GM19025 (cell line): ENCODE measurements around the gene CACNA1A.
"Not testable (repeated sequence)": the region's sequence is repeated elsewhere in the genome, so short reads cannot be mapped to it uniquely, and the experiment has no call there.

ENCODE experiments used
- ATAC-seq: cut with Tn5 transposase; IDR thresholded peaks from one replicate; pipeline ENCODE4 v1.9.1; 2021; ENCODE audit warnings: mild to moderate bottlenecking, low read depth, moderate library complexity; ENCODE audit not compliant: unreplicated experiment

CACNA1A gene

DNA sequence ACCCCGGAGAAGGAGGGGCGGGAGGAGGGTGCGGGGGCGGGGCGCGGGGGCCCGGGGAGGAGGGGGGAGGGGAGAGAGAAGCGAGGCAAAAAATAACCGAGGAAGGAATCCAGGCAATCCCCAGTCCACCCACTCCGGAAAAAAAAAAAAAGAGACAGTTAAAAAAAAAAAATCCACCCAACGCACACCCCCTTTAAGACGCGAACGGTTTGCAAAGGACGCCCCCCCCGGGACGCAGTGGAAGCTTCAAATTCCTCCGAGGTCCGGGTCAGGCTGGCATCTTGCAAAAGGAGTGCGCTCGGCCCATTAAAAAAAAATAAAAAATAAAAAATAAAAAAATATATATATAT, at the start of gene CACNA1A:
Gene CACNA1A, minus strand, starts transcription at position 9 of the 350 bp plus-strand sequence. CDS start 255 bp downstream, outside the sequence.
- no peak for ATAC-seq

DNA sequence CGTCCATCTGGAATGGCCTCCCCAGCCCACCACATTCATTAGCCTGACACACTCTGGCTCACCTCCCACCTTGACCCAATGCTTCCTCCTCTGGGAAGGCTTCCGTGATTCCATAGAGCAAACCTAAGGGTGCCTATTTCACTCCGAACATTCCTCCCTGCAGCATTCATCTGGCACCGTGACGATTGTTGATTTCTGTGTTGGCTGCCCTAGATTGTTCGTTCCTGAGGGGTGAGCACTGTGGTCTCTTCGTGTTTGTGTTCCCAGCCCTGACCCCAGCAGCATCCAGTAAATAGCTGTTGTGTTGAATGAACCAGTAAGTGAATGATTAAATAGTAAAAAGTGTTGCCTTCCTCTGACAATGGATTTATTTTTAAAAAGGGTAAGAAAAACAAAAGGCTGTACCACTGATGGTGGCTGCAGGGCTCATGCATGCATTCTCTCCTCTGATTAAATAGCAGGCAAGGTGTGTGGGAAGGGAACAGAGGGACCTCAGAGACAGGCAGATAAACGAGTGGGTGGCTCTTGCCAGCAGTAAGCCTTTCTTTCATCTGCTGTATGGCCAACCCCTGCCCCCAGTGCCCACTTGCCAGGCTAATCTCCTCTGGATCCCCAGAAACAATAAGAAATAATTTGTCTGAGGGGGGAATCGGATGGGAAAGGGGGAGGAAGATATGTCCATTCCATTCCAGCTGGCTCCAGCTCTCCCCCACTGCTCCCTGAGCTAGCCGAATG, 48.4 kb upstream of the CACNA1A start:
- ATAC-seq: no peak

DNA sequence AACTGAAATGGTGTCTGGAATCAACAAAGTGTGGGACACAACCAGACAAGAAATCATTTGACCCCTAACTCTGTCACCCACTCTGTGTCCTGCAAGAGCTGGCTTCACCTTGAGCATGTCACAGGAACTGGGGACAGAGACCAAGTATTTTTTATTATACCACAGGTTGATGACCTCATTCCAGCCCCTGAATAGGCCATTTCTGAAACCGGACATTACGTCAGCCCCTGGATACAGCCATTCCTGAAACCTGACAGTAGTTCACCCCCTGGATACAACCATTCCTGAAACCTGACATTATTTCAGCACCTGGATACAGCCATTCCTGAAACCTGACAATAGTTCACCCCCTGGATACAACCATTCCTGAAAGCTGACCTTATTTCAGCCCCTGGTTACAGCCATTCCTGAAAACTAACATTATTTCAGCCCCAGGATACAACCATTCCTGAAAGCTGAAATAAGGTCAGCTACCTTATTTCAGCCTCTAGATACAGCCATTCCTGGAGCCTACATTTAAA, 47.7 kb upstream of the CACNA1A start:
- ATAC-seq: no peak

DNA sequence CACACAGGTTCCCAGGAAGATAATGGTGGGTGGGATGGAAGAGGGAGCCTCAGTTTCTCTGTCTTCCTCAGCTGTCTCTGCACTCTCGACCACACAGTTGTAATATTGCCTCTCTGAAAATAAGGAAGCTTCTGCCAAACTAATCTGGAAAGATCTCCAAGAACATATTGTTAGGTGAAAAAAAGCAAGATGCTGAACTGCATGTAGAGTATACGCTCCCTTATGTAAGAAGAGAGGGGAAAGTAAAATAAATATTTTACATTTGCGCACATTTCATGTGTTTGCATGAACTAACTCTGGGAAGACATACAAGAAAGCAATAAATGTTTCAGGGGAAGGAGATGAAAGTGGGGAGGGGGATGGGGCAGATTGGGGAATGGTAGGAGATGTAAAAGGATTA, 41.9 kb upstream of the CACNA1A start:
- no peak for ATAC-seq

DNA sequence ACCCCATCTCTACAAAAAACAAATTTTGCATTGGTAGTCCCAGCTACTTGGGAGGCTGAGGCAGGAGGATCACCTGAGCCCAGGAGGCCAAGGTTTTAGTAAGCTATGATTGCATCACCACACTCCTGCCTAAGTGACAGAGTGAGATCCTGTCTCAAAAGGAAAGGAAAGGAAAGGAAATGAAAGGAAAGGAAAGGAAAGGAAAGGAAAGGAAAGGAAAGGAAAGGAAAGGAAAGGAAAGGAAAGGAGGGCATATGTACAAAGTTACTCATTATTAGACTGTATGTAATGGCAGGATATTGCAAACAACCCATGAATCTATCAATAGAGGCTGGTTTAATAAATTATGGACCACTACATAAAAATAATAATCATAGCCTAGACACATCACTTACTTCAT, 40.8 kb upstream of the CACNA1A start:
- no peak for ATAC-seq

DNA sequence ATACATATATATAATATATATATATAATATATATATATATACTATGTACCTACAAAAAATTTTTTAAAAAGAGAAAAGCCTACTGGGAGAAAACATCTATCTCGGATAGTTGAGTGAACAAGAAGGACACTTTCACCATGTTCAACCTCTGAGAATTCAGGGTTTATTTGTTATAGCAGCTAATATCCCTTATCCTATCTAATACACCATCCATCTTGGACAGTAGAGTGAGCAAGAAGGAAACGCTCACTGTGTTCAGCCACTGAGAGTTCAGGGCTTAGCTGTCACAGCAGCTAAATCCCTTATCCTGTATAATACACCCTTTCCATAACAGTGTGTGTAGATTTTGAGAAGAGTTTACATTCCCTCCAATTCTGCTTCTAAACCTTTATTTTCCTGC, 38.1 kb upstream of the CACNA1A start:
- ATAC-seq: no peak

DNA sequence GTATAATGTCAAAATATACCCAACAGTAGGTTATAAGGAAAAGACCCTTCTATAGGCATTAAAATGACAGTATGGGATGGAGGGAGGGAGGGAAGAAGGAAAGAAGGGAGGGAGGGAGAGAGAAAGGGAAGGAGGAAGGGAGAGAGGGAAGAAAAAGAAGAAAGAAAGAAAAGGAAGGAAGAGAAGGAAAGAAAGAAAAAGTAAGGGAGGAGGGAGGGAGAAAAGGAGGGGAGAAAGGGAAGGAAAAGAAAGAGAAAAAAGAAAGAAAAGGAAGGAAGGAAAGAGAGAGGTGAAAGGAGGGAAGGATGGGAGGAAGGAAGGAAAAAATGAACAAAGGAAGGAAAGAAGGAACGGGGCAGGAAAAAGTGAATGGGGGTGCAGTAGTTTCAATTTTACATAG, 35.3 kb upstream of the CACNA1A start:
- ATAC-seq: no peak

DNA sequence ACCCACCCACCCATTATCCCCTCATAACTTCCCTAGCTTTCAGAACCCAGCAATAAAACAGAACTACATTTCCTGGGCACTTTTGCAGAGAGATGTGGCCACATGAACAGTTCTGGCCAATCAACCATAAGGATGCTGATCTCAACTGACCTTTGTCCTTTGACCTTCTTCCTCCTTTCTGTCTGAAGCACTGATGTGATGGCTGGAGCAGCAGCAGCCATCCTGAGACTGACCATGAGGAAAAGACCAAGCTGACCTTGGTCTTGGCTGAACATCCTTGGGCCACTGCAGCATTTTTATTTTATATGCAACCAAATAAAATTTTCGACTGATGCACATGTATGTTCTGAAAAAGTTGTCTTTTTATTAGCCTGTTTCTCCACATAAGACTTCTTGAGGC, 33.1 kb upstream of the CACNA1A start:
- ATAC-seq: no peak

DNA sequence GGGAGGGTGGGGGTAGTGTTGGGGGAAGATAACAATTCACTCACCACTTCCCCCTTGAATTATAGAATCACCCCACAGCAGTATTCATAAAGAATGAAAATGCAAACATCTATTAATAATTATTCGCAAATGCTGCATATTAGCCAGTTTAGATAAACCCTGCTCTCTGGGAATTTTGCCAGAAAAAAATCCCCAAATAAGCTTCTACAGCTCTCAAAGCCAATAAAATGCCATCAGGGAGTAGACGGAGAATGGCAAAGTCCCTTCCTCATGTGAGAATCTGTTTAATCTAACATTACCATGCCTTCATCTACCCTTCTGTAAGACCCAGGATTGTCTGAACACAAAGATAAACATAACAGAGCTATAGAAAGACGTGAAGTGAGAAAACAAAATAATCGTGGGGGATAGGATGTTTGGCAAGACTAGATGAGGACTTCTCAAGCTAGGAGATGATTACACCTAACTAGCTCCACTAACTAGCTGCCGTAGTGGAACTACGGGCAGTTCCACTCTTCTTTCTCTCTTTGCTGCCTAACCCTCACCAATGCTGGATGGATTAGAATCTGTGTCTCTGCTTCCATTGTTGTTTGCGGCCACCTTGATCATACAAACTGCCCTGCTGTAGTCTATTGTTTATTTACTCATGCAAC, 32.4 kb upstream of the CACNA1A start:
- ATAC-seq: no peak

DNA sequence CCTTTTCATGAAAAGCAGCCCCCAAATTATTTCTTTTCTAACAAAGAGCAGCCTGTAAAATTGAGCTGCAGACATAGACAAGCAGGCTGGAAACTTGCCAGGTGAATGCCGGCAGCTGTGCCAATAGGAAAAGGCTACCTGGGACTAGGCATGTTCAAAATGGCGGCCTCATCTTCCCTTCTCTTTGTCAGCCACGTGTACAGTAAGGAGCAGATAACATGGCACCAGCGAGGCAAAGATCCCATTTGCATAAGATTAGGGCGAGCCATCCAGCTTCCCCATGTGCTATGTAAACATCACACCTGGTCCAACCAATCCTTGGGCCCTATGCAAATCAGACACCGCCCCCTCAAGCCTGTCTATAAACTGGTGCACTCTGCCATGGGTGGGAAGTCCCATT, 31.2 kb upstream of the CACNA1A start:
- no peak for ATAC-seq

DNA sequence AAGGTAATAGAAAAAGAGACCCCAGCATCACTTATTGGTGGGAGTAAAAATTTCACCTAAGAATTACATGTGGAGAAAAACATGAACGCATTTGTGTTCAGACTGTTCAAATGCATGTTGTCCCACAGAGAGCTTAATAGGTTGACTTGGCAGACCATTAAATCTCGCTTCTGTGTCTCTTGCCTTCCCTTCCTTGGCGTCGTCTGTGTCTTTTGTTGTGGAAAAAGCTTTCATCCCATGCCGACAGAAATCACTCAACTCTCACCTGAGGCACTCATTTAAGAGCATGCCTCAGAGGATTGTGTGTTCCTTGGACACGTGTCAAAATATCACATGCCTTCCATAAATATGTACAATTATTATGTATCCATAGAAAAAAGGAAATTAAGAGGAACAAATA, 24.4 kb upstream of the CACNA1A start:
- ATAC-seq: no peak

DNA sequence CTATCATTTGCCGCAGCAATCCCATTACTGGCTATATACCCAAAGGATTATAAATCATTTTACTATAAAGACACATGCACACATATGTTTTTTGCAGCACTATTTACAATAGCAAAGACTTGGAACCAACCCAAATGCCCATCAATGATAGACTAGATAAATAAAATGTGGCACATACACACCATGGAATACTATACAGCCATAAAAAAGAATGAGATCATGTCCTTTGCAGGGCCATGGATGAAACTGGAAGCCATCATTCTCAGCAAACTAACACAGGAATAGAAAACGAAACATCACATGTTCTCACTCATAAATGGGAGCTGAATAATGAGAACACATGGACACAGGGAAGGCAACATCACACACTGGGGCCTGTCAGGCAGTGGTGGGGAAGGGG, 23.4 kb upstream of the CACNA1A start:
- ATAC-seq: not testable (repeated sequence)

DNA sequence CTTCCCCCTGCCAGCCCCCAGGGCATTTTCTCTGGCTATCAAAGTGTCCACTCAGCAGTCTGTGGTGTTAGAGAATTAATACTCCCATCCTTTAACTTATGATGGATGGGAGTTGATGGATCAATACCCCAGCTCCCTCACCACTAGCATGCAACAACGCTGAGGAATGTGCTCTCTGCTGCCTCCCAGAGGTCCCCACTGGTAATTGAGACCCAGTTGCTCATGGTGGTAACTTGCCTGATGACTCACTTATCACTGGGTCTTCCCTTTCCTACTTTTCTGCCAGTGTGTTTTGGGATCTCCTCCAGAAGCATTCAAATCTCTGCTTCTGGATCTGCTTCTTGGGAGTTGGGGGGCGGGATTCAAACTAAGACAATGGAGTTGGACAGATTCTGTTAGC, 20.3 kb upstream of the CACNA1A start:
- ATAC-seq: no peak

DNA sequence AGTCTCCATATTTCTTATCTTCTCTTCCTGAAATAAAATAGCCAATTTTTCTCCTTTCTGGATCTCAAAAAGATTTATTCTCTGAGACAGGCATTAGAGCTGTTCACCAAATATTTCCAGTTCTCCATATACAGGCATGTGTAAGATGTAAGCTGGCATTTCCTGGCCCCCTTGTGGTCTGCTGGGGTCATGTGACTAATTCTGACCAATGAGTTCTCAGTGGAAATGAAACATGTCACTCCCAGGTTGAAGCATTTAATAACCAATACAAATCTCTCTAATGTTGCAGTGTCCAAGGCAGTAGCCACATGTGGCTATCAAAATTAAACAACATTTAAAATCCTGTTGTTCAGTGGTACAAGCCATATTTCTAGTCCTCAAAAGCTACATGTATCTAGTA, 14.8 kb upstream of the CACNA1A start:
- no peak for ATAC-seq

DNA sequence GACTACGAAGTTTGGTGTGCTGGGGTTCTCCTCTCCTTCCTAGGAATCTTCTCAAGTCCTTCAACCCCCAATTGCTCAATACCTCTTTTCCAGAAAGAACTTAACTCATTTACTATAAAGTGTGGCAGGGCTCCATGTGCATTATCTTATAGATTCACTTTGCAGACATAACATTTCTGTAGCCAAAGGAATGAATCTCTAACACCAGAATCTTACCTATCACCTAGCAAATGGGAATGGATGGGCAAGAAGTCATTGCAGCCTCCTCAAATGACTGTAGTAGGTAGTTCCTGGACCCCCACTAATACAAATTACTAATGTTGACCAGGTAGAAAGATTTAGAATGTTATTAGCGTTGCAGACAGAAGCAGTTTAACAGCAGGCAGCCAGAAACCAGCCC, 5.7 kb upstream of the CACNA1A start:
- no peak for ATAC-seq

DNA sequence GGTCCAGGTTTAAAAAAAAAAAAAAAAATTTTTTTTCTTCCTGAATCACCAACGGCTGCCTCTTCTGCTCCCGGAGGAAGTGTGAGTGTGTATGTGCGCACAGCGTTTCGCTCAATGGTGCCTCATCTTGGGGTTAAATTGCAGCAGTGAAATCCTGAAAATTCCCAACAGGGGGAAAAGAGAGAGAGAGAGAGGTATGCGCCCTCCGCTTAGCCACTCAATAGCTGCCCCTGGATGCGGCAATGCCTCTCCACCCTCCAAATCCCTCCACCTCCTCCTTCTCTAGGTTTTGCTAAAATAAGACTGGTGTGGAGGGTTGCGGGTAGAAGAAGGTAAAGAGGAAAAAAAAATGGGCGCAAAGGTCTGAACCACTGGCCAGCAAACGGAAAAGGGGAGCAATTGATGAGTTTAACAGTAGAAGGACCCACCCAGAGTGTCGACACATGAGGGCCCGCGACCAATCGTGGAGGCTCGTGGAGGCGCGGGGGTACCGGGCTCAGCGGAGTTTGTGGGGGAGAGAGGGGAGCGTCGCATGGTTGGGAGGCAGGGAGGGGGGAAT, 853 bp upstream of the CACNA1A start:
- ATAC-seq: no peak

DNA sequence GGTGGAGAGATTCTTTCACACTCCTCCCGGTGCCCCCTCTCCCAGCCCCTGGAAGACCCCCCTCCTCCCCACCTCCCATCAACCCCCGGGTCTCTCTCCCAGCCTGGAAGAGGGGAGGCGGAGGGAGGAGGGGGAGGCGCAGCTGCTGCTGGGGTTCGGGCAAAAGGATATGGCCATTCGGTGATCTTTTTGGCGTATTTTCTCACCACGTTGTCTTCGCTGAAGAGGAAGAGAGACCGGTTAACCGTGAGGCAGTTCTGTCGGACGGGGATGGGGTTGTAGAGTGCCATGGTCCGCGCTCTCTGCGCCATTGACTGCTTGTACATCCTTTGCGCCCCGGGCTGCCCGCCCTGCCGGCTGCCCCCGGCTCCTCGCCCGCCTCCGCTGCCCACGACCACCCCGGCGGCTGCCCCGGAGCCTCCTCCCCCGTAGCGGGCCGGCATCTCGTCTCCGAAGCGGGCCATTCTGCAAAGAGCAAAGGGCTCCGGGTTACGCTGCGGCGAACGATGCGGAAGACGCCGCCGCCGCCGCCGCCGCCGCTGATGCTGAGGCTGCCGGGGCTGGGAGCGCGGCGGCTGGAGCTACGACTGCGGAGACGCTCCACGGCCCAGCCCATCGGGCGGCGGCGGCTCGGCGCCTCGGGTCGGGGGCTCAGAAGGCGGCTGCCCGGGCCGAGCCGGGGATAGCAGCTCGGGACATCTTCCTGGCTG, 363 bp downstream of the CACNA1A start:
- ATAC-seq: no peak

DNA sequence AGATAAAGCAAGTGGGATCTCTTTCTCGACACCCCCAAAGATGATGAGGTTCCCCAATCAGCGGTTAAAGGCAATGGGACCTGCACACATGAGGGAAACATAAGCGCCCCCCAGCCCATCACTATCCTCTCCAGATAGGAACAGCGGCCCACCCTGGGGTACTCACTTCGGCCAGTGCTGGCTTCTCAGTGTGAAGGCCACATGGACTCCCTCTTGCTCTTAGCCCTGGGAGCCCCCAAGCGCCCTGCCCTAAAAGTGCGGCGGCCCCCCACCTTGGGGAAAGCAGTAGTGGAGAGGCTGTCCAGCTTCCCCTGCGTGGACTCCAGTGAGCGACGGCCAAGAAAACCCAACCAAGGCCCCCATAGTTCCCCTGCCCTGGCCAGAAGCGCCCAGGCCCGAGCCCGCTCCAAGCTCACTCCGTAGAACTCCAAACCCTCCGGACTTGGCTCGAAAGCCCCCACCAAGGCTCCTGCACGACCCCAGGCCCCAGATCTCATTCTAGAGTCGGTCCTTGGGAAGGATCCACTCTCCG, 1.0 kb downstream of the CACNA1A start:
- no peak for ATAC-seq

DNA sequence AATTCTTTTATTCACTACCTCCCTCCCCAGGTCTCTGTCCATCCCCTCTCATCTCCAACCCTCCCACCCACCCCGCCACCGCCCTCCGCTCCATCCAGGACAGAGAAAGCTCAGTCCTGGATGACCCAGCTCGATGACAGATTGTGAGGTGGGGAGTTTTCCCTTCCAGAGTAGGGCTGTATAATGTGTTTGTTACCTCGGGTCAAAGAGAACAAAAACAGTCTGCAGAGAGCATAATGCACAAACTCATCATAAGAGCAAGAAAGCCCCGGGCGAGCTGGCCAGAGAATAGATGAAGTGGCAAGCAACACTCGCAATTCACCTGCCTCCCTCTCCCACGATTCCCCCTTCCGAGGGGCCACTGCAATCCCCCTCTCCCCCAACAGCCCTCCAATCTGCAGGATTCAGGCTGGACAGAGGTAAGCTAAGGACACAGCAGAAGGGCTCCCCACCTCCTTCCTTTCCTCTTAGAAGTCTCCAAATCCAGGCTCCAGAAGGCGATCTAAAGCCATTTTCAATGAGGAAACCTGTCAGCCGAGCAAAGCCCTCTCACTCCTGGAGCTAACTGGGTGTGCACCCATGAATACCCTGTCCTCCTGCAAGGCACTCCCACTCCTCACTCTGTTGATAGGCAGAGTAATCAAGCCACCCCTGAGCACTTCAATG, 2.6 kb downstream of the CACNA1A start:
- no peak for ATAC-seq

DNA sequence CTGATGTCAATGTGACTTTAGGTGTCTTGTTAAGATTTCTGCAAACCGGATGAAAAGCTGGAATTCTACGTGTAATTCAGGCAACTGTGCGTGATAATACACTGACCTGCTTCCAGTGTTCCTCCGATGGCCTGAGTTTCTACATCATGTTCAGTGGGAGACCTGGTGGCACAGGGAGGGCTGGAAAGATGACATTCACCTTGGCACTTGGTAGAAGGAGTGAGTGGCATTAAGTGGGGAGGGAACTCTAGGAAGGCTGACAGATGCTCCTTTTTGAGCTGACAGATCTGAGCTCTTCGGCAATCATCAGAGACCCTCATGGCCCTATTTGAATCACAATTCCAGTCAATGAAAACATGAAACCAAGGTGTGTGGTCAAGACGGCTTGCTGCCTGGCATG, 4.0 kb downstream of the CACNA1A start:
- no peak for ATAC-seq
